ENCODE measurements around the gene CDIPT.
A peak's percentile ranks its signal among the peaks of the same experiment; 100 is the strongest.
"Not testable (repeated sequence)": the region's sequence is repeated elsewhere in the genome, so short reads cannot be mapped to it uniquely, and the experiment has no call there.

CDIPT gene

GRCh38 chr16:29896841-29897240 lies 33.8 kb upstream of the CDIPT start:
- no peaks in the 10 kb centered on the region for H3K27me3 ChIP-seq (ENCODE audit: control insufficient read depth, insufficient read depth, low read length)

GRCh38 chr16:29894352-29894751 lies 31.3 kb upstream of the CDIPT start:
- no peak overlapping the region for H3K27ac ChIP-seq (ENCODE audit: low read length)
- H3K4me3 ChIP-seq (ENCODE audit: low read length), result no peak overlapping the region
- no peaks in the 10 kb centered on the region for H3K27me3 ChIP-seq (ENCODE audit: control insufficient read depth, insufficient read depth, low read length)
- H3K36me3 ChIP-seq (ENCODE audit: control insufficient read depth, insufficient read depth, low read length), result no peaks in the 10 kb centered on the region
- no peaks in the 10 kb centered on the region for H3K4me1 ChIP-seq (ENCODE audit: control insufficient read depth, insufficient read depth, low read length)
- DNase-seq (ENCODE audit: low read depth, low spot score), result no peak
- WGBS (ENCODE audit: insufficient coverage, insufficient read length), result no CpG with 5 or more reads among the region's 4 CpGs
- H3K9me3 ChIP-seq (ENCODE audit: control insufficient read depth, insufficient read depth, low read length), result no peaks in the 10 kb centered on the region

More at GRCh38 chr16:29896841-29897240, 33.8 kb upstream of the CDIPT start:
- Histone ChIP-seq H3K27ac (ENCODE audit: low read length) (no peak overlapping the region), H3K9me3 (ENCODE audit: control insufficient read depth, insufficient read depth, low read length) (no peaks in the 10 kb centered on the region), H3K4me1 (ENCODE audit: control insufficient read depth, insufficient read depth, low read length) (peaks cover 4% of the 10 kb centered on the region; the same call in 1 of the 2 replicates), H3K4me3 (ENCODE audit: low read length) (no peak overlapping the region), H3K36me3 (ENCODE audit: control insufficient read depth, insufficient read depth, low read length) (no peaks in the 10 kb centered on the region; the same call in 1 of the 2 replicates)
- no peak for DNase-seq (ENCODE audit: low read depth, low spot score)
- no CpG with 5 or more reads among the region's 15 CpGs for WGBS (ENCODE audit: insufficient coverage, insufficient read length)

GRCh38 chr16:29893553-29893952 lies 30.5 kb upstream of the CDIPT start:
- H3K27me3 ChIP-seq (ENCODE audit: control insufficient read depth, insufficient read depth, low read length), result no peaks in the 10 kb centered on the region
- H3K9me3 ChIP-seq (ENCODE audit: control insufficient read depth, insufficient read depth, low read length), result no peaks in the 10 kb centered on the region
- no peak overlapping the region for H3K27ac ChIP-seq (ENCODE audit: low read length)
- no peak overlapping the region for H3K4me3 ChIP-seq (ENCODE audit: low read length)
- no peaks in the 10 kb centered on the region for H3K36me3 ChIP-seq (ENCODE audit: control insufficient read depth, insufficient read depth, low read length)
- H3K4me1 ChIP-seq (ENCODE audit: control insufficient read depth, insufficient read depth, low read length), result no peaks in the 10 kb centered on the region
- no CpG with 5 or more reads among the region's 3 CpGs for WGBS (ENCODE audit: insufficient coverage, insufficient read length)
- no peak for DNase-seq (ENCODE audit: low read depth, low spot score)

DNA sequence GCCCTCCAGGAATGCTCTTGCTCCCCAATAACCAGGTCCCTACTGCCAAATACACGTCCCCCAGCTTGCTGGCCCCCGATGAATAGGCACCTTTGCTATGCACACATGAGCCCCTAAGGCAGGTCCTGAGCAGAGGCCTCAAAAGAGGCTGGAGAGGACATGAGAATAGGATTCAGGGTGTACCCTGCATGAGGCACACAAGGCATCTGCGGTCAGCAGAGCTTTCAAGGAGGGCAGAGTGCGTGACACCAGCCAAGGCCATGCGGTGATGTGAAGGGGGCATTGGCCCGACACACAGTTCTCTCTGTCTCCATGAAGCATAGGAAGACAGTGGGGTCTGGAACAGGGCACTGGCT lies 29.4 kb upstream of the CDIPT start:
- no peak overlapping the region for H3K4me3 ChIP-seq (ENCODE audit: low read length)
- no peak overlapping the region for H3K27ac ChIP-seq (ENCODE audit: low read length)
- no peaks in the 10 kb centered on the region for H3K36me3 ChIP-seq (ENCODE audit: control insufficient read depth, insufficient read depth, low read length)
- no peak for DNase-seq (ENCODE audit: low read depth, low spot score)
- H3K4me1 ChIP-seq (ENCODE audit: control insufficient read depth, insufficient read depth, low read length), result no peaks in the 10 kb centered on the region
- no CpG with 5 or more reads among the region's 6 CpGs for WGBS (ENCODE audit: insufficient coverage, insufficient read length)
- H3K9me3 ChIP-seq (ENCODE audit: control insufficient read depth, insufficient read depth, low read length), result no peaks in the 10 kb centered on the region
- no peaks in the 10 kb centered on the region; the same call in 1 of the 2 replicates for H3K27me3 ChIP-seq (ENCODE audit: control insufficient read depth, insufficient read depth, low read length)

GRCh38 chr16:29891525-29892457 lies 28.8 kb upstream of the CDIPT start:
- Histone ChIP-seq H3K27ac (ENCODE audit: low read length) (no peak overlapping the region), H3K27me3 (ENCODE audit: control insufficient read depth, insufficient read depth, low read length) (no peaks in the 10 kb centered on the region; the same call in 1 of the 2 replicates), H3K4me1 (ENCODE audit: control insufficient read depth, insufficient read depth, low read length) (no peaks in the 10 kb centered on the region), H3K9me3 (ENCODE audit: control insufficient read depth, insufficient read depth, low read length) (no peaks in the 10 kb centered on the region), H3K4me3 (ENCODE audit: low read length) (no peak overlapping the region), H3K36me3 (ENCODE audit: control insufficient read depth, insufficient read depth, low read length) (no peaks in the 10 kb centered on the region)
- no CpG with 5 or more reads among the region's 10 CpGs for WGBS (ENCODE audit: insufficient coverage, insufficient read length)
- DNase-seq (ENCODE audit: low read depth, low spot score), result no peak

DNA sequence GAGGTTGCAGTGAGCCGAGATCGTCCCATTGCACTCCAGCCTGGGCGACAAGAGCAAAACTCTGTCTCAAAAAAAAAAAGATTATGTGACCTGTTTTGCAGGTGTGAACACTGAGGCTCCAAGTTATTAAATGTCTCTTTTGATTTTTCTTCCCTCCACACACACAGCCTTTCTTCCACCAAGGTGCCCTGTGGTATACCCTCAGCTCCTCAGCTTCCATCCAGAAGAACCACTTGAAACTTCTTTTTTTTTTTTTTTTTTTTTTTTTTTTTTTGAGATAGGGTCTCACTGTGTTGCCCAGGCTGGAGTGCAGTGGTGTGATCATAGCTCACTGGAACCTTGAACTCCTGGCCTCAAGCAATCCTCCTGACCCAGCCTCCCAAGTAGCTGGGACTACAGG lies 26.3 kb upstream of the CDIPT start:
- not testable (repeated sequence) for H3K4me1 ChIP-seq (ENCODE audit: control insufficient read depth, insufficient read depth, low read length); H3K27ac ChIP-seq (ENCODE audit: low read length); H3K36me3 ChIP-seq (ENCODE audit: control insufficient read depth, insufficient read depth, low read length); H3K9me3 ChIP-seq (ENCODE audit: control insufficient read depth, insufficient read depth, low read length); H3K4me3 ChIP-seq (ENCODE audit: low read length); DNase-seq (ENCODE audit: low read depth, low spot score); H3K27me3 ChIP-seq (ENCODE audit: control insufficient read depth, insufficient read depth, low read length)
- WGBS (ENCODE audit: insufficient coverage, insufficient read length), result no CpG with 5 or more reads among the region's 3 CpGs

- no peaks in the 10 kb centered on the region; the same call in 1 of the 2 replicates for H3K27me3 ChIP-seq (ENCODE audit: control insufficient read depth, insufficient read depth, low read length)
- whole genome bisulfite sequencing (ENCODE audit: insufficient coverage, insufficient read length), result no CpG with 5 or more reads among the region's 6 CpGs
- no peaks in the 10 kb centered on the region for H3K9me3 ChIP-seq (ENCODE audit: control insufficient read depth, insufficient read depth, low read length)
- no peaks in the 10 kb centered on the region for H3K4me1 ChIP-seq (ENCODE audit: control insufficient read depth, insufficient read depth, low read length)
- DNase-seq (ENCODE audit: low read depth, low spot score), result no peak
- no peak overlapping the region for H3K27ac ChIP-seq (ENCODE audit: low read length)
- H3K4me3 ChIP-seq (ENCODE audit: low read length), result no peak overlapping the region
- H3K36me3 ChIP-seq (ENCODE audit: control insufficient read depth, insufficient read depth, low read length), result 0 out of 2 replicates have a peak, but pooled peaks cover 3% of the 10 kb centered on the region
These were observed 21.0 kb upstream of the CDIPT start for GRCh38 chr16:29883987-29884386.

- Histone ChIP-seq H3K27ac (ENCODE audit: low read length) (no peak overlapping the region), H3K4me1 (ENCODE audit: control insufficient read depth, insufficient read depth, low read length) (0 out of 2 replicates have a peak, but pooled peaks cover 3% of the 10 kb centered on the region), H3K27me3 (ENCODE audit: control insufficient read depth, insufficient read depth, low read length) (no peaks in the 10 kb centered on the region), H3K36me3 (ENCODE audit: control insufficient read depth, insufficient read depth, low read length) (0 out of 2 replicates have a peak, but pooled peaks cover 3% of the 10 kb centered on the region), H3K9me3 (ENCODE audit: control insufficient read depth, insufficient read depth, low read length) (no peaks in the 10 kb centered on the region), H3K4me3 (ENCODE audit: low read length) (no peak overlapping the region)
- WGBS (ENCODE audit: insufficient coverage, insufficient read length), result no CpG with 5 or more reads among the region's 3 CpGs
- DNase-seq (ENCODE audit: low read depth, low spot score), result no peak
These were observed 18.0 kb upstream of the CDIPT start for GRCh38 chr16:29881050-29881449.

- H3K27me3 ChIP-seq (ENCODE audit: control insufficient read depth, insufficient read depth, low read length), result no peaks in the 10 kb centered on the region
- no peak overlapping the region for H3K4me3 ChIP-seq (ENCODE audit: low read length)
- no peak for DNase-seq (ENCODE audit: low read depth, low spot score)
- no peaks in the 10 kb centered on the region for H3K9me3 ChIP-seq (ENCODE audit: control insufficient read depth, insufficient read depth, low read length)
- H3K4me1 ChIP-seq (ENCODE audit: control insufficient read depth, insufficient read depth, low read length), result 0 out of 2 replicates have a peak, but pooled peaks cover 4% of the 10 kb centered on the region
- no CpG with 5 or more reads among the region's 14 CpGs for WGBS (ENCODE audit: insufficient coverage, insufficient read length)
- peaks cover 5% of the 10 kb centered on the region; the same call in 1 of the 2 replicates for H3K36me3 ChIP-seq (ENCODE audit: control insufficient read depth, insufficient read depth, low read length)
- no peak overlapping the region for H3K27ac ChIP-seq (ENCODE audit: low read length)
These were observed 15.1 kb upstream of the CDIPT start for GRCh38 chr16:29878172-29878571.

GRCh38 chr16:29877266-29877961 lies 14.4 kb upstream of the CDIPT start:
- no peaks in the 10 kb centered on the region for H3K27me3 ChIP-seq (ENCODE audit: control insufficient read depth, insufficient read depth, low read length)
- H3K27ac ChIP-seq (ENCODE audit: low read length), result no peak overlapping the region
- no peaks in the 10 kb centered on the region for H3K9me3 ChIP-seq (ENCODE audit: control insufficient read depth, insufficient read depth, low read length)
- 0 out of 2 replicates have a peak, but pooled peaks cover 4% of the 10 kb centered on the region for H3K4me1 ChIP-seq (ENCODE audit: control insufficient read depth, insufficient read depth, low read length)
- peak overlapping the region; percentile 37; the same call in 1 of the 2 replicates for H3K4me3 ChIP-seq (ENCODE audit: low read length)
- no CpG with 5 or more reads among the region's 28 CpGs for WGBS (ENCODE audit: insufficient coverage, insufficient read length)
- peak; percentile 100 for DNase-seq (ENCODE audit: low read depth, low spot score)
- H3K36me3 ChIP-seq (ENCODE audit: control insufficient read depth, insufficient read depth, low read length), result peaks cover 6% of the 10 kb centered on the region; the same call in 1 of the 2 replicates

Data from iPS DF 6.9 (cell line).